ENCODE data around the gene HTR4.

DNA sequence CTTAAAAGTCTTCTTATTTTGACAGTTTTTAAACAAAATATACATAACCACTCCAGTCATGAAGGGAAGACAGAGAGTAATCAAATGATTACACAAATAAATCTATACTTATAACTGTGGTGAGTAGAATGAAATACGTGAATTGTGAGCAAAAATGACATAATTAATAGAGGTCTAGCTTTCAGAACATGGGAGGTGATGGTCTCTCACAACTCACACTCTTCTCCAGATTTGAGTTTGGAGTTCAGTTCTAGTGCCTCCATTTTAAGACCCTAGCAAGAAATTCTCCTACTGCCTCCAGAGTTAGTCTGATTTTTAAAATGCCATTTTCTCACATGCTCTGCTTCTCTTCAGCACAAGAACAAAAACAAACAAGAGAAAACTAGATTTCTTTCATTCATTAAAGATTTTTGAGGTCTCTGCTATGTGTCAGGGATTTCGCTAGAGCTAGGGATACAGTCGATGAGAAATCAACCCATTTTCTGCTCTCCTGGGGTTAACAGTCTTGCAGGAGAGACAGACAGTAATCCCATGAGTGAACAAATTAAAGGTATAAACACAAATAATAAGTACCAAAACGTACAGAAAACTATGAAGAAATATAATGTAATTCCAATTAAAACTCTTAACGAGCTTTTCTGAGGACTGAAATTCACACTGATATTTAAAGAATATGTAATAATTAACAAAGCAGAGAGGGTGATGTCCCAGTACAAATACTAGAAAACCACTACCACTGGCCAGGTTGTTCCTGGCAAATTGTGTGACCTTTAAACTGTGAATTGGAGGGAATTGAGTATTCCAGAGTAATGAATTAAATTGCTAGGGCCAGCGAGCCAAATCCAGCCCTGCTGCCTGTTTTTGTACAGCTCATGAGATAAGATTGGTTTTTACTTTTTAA lies 27.1 kb upstream of the HTR4 start:
- TF ChIP-seq ZNF274 (IDR thresholded peaks at IDR 0.05; ENCODE audit: low read depth, low read length) (no peak), SUZ12 (IDR thresholded peaks at IDR 0.05; ENCODE audit: extremely low read depth, insufficient read depth, insufficient read length) (no peak), YY1 (IDR thresholded peaks at IDR 0.05; ENCODE audit: insufficient read depth, insufficient read length) (no peak)
